ENCODE results near the gene UBE2E2. TPM values are rescaled to one million over a fixed set of nuclear protein-coding genes. Genes with fewer than 3 reads are reported as not detected.

The UBE2E2 gene
- total RNA-seq, 1 donor from 2014 or later: 115 TPM

- peaks cover 0 to 3% (median 1%) of the 10 kb centered on the region in 3 donors for H3K36me3 ChIP-seq (ENCODE audit: control insufficient read depth in 3 of 3, insufficient read depth in 3 of 3, low read length in 3 of 3)
- H3K9ac ChIP-seq (ENCODE audit: low read depth in 1 of 3, low read length in 3 of 3): no peak overlapping the region
- no peak overlapping the region for H3K4me3 ChIP-seq (ENCODE audit: low read length in 3 of 3)
- peaks cover 0 to 30% (median 6%) of the 10 kb centered on the region in 3 donors for H3K4me1 ChIP-seq (ENCODE audit: control insufficient read depth in 3 of 3, insufficient read depth in 3 of 3, low read length in 3 of 3)
- no peaks in the 10 kb centered on the region for H3K27me3 ChIP-seq (ENCODE audit: control insufficient read depth in 3 of 3, insufficient read depth in 3 of 3, low read length in 3 of 3)
- no peak overlapping the region for H3K27ac ChIP-seq (ENCODE audit: low read depth, low read length)
- H3K9me3 ChIP-seq (ENCODE audit: control insufficient read depth in 3 of 3, low read length in 3 of 3): no peaks in the 10 kb centered on the region
These were observed 286.4 kb downstream of the UBE2E2 start for GRCh38 chr3:23489300-23490158.

DNA sequence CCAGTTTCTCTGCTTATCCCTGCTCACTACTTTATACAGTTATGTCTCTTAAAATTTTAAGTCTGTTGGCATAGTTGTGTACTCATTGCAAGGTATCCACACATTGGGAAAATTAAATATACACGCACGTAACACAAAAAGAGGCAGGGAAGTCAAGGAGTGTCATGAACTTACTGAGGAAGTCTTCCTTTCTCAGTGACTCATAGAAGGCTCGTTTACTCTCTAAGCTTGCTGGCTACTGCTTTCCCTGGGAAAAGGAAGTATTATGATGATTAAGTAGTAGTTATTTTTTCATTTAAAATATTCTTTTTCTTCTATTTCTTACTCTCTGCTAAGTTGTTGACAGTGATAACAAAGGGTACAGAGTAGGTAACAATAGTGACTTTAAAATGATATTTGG is 287.3 kb downstream of the UBE2E2 start:
- peaks cover 0 to 3% (median 1%) of the 10 kb centered on the region in 3 donors for H3K36me3 ChIP-seq (ENCODE audit: control insufficient read depth in 3 of 3, insufficient read depth in 3 of 3, low read length in 3 of 3)
- no peak overlapping the region for H3K27ac ChIP-seq (ENCODE audit: low read depth, low read length)
- H3K4me1 ChIP-seq (ENCODE audit: control insufficient read depth in 3 of 3, insufficient read depth in 3 of 3, low read length in 3 of 3): peaks cover 5 to 37% (median 6%) of the 10 kb centered on the region in 3 donors
- H3K9me3 ChIP-seq (ENCODE audit: control insufficient read depth in 3 of 3, low read length in 3 of 3): no peaks in the 10 kb centered on the region
- H3K4me3 ChIP-seq (ENCODE audit: low read length in 3 of 3): no peak overlapping the region
- H3K9ac ChIP-seq (ENCODE audit: low read depth in 1 of 3, low read length in 3 of 3): no peak overlapping the region
- no peaks in the 10 kb centered on the region for H3K27me3 ChIP-seq (ENCODE audit: control insufficient read depth in 3 of 3, insufficient read depth in 3 of 3, low read length in 3 of 3)

DNA sequence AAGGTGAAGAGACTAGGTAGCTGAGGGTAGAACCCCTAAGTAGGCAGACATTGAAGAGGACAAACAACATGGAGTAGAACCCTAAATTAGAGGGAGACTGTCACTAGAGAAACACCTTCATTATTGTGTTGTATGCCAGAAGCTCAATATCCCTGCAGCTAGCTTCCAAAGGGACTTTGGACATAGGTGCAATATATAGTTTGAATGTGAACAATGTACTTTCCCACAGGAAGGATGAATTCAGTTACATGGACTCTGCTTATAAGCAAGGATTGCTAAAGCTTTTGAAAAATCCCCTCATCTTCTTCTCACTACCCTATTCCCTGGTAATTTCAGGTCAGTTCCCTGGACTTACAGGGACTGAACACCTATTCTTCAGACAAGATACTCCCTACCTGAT is 288.9 kb downstream of the UBE2E2 start:
- Histone ChIP-seq H3K4me3 (ENCODE audit: low read length in 3 of 3) (no peak overlapping the region), H3K4me1 (ENCODE audit: control insufficient read depth in 3 of 3, insufficient read depth in 3 of 3, low read length in 3 of 3) (peaks cover 5 to 37% (median 6%) of the 10 kb centered on the region in 3 donors), H3K27me3 (ENCODE audit: control insufficient read depth in 3 of 3, insufficient read depth in 3 of 3, low read length in 3 of 3) (no peaks in the 10 kb centered on the region), H3K27ac (ENCODE audit: low read depth, low read length) (no peak overlapping the region), H3K9me3 (ENCODE audit: control insufficient read depth in 3 of 3, low read length in 3 of 3) (no peaks in the 10 kb centered on the region), H3K36me3 (ENCODE audit: control insufficient read depth in 3 of 3, insufficient read depth in 3 of 3, low read length in 3 of 3) (no peaks in the 10 kb centered on the region), H3K9ac (ENCODE audit: low read depth in 1 of 3, low read length in 3 of 3) (no peak overlapping the region)

DNA sequence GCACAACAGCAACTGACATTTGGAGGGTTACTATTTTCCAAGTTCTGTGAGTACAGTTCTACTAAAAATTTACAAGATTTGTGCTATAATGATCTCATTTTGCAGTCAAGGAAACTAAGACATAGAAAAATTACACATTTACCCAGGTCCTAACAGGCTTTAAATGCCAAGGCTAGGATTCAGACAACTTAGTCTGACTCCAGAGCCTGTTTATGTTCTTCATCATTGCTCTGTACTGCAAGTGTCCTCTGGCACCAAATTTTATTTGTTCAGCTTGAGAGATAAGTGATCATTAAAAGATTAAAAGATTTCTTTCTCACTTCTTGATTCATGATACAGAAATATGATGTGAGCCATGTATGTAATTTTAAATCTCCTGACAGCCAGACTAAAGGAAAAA is 290.8 kb downstream of the UBE2E2 start:
- Histone ChIP-seq H3K9ac (ENCODE audit: low read depth in 1 of 3, low read length in 3 of 3) (no peak overlapping the region), H3K4me1 (ENCODE audit: control insufficient read depth in 3 of 3, insufficient read depth in 3 of 3, low read length in 3 of 3) (peaks cover 0 to 35% (median 5%) of the 10 kb centered on the region in 3 donors), H3K9me3 (ENCODE audit: control insufficient read depth in 3 of 3, low read length in 3 of 3) (no peaks in the 10 kb centered on the region)

GRCh38 chr3:23494967-23495366 is 291.8 kb downstream of the UBE2E2 start:
- Histone ChIP-seq H3K4me1 (ENCODE audit: control insufficient read depth in 3 of 3, insufficient read depth in 3 of 3, low read length in 3 of 3) (peaks cover 0 to 29% (median 5%) of the 10 kb centered on the region in 3 donors), H3K9ac (ENCODE audit: low read depth in 1 of 3, low read length in 3 of 3) (no peak overlapping the region), H3K36me3 (ENCODE audit: control insufficient read depth in 3 of 3, insufficient read depth in 3 of 3, low read length in 3 of 3) (no peaks in the 10 kb centered on the region), H3K27ac (ENCODE audit: low read depth, low read length) (peak overlapping the region; percentile 9), H3K9me3 (ENCODE audit: control insufficient read depth in 3 of 3, low read length in 3 of 3) (no peaks in the 10 kb centered on the region), H3K27me3 (ENCODE audit: control insufficient read depth in 3 of 3, insufficient read depth in 3 of 3, low read length in 3 of 3) (no peaks in the 10 kb centered on the region), H3K4me3 (ENCODE audit: low read length in 3 of 3) (no peak overlapping the region)

More for the DNA sequence above, 290.8 kb downstream of the UBE2E2 start:
- Histone ChIP-seq H3K4me3 (ENCODE audit: low read length in 3 of 3) (no peak overlapping the region), H3K27me3 (ENCODE audit: control insufficient read depth in 3 of 3, insufficient read depth in 3 of 3, low read length in 3 of 3) (no peaks in the 10 kb centered on the region), H3K36me3 (ENCODE audit: control insufficient read depth in 3 of 3, insufficient read depth in 3 of 3, low read length in 3 of 3) (no peaks in the 10 kb centered on the region), H3K27ac (ENCODE audit: low read depth, low read length) (no peak overlapping the region)

DNA sequence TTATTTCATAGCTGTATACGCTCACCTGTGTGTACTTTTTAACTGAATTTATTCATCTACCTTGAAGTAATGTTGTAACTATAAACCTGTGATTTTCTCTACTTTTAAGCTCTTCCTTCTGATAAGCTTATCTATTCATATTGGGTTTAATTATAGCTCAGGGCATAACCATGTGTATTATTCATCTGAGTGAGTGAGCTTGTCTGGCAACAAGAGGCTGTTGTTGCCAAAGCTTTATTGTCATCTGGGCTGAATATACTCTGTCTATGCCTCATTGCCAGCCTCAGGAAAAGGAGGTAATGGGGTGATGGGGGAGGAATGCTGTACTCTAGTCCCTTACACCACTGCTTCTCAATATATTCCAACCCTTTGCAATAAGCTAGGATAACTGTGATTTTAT is 292.4 kb downstream of the UBE2E2 start:
- no peaks in the 10 kb centered on the region for H3K27me3 ChIP-seq (ENCODE audit: control insufficient read depth in 3 of 3, insufficient read depth in 3 of 3, low read length in 3 of 3)
- no peak overlapping the region for H3K9ac ChIP-seq (ENCODE audit: low read depth in 1 of 3, low read length in 3 of 3)
- H3K27ac ChIP-seq (ENCODE audit: low read depth, low read length): peak overlapping the region; percentile 9
- no peaks in the 10 kb centered on the region for H3K36me3 ChIP-seq (ENCODE audit: control insufficient read depth in 3 of 3, insufficient read depth in 3 of 3, low read length in 3 of 3)
- peaks cover under 1 to 29% (median 5%) of the 10 kb centered on the region in 3 donors for H3K4me1 ChIP-seq (ENCODE audit: control insufficient read depth in 3 of 3, insufficient read depth in 3 of 3, low read length in 3 of 3)
- no peak overlapping the region for H3K4me3 ChIP-seq (ENCODE audit: low read length in 3 of 3)
- no peaks in the 10 kb centered on the region for H3K9me3 ChIP-seq (ENCODE audit: control insufficient read depth in 3 of 3, low read length in 3 of 3)

DNA sequence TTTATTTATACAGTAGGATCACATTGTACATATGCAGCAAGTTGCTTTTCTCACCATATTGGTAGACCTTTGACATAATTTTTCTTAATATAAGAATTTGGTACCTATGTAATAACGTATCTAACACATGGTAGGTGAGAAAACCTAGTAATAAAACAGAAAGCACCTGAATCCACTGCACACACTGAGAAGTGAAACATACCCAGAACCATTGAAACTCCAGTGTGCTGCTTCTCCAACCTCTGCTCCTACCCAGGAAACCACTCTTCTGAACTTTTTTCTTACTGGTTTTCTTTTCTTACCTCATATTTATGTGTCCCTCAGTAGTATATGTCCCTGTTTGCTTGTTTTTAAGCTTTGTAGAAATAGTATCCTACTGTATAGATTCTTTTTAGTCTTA is 293.0 kb downstream of the UBE2E2 start:
- Histone ChIP-seq H3K9ac (ENCODE audit: low read depth in 1 of 3, low read length in 3 of 3) (no peak overlapping the region), H3K4me1 (ENCODE audit: control insufficient read depth in 3 of 3, insufficient read depth in 3 of 3, low read length in 3 of 3) (peaks cover 5 to 36% (median 6%) of the 10 kb centered on the region in 3 donors), H3K4me3 (ENCODE audit: low read length in 3 of 3) (no peak overlapping the region), H3K27me3 (ENCODE audit: control insufficient read depth in 3 of 3, insufficient read depth in 3 of 3, low read length in 3 of 3) (no peaks in the 10 kb centered on the region), H3K9me3 (ENCODE audit: control insufficient read depth in 3 of 3, low read length in 3 of 3) (no peaks in the 10 kb centered on the region), H3K27ac (ENCODE audit: low read depth, low read length) (peak overlapping the region; percentile 9), H3K36me3 (ENCODE audit: control insufficient read depth in 3 of 3, insufficient read depth in 3 of 3, low read length in 3 of 3) (no peaks in the 10 kb centered on the region)

- Histone ChIP-seq H3K9ac (ENCODE audit: low read depth in 1 of 3, low read length in 3 of 3) (no peak overlapping the region), H3K4me1 (ENCODE audit: control insufficient read depth in 3 of 3, insufficient read depth in 3 of 3, low read length in 3 of 3) (peaks cover 6 to 34% (median 8%) of the 10 kb centered on the region in 3 donors), H3K9me3 (ENCODE audit: control insufficient read depth in 3 of 3, low read length in 3 of 3) (no peaks in the 10 kb centered on the region), H3K4me3 (ENCODE audit: low read length in 3 of 3) (no peak overlapping the region), H3K36me3 (ENCODE audit: control insufficient read depth in 3 of 3, insufficient read depth in 3 of 3, low read length in 3 of 3) (no peaks in the 10 kb centered on the region), H3K27me3 (ENCODE audit: control insufficient read depth in 3 of 3, insufficient read depth in 3 of 3, low read length in 3 of 3) (no peaks in the 10 kb centered on the region), H3K27ac (ENCODE audit: low read depth, low read length) (no peak overlapping the region)
These were observed 294.0 kb downstream of the UBE2E2 start for GRCh38 chr3:23497156-23497555.

GRCh38 chr3:23501201-23501802 is 298.2 kb downstream of the UBE2E2 start:
- Histone ChIP-seq H3K36me3 (ENCODE audit: control insufficient read depth in 3 of 3, insufficient read depth in 3 of 3, low read length in 3 of 3) (no peaks in the 10 kb centered on the region), H3K9me3 (ENCODE audit: control insufficient read depth in 3 of 3, low read length in 3 of 3) (no peaks in the 10 kb centered on the region), H3K27ac (ENCODE audit: low read depth, low read length) (peak overlapping the region; percentile 85), H3K4me3 (ENCODE audit: low read length in 3 of 3) (peak overlapping the region; percentile 1 to 52 (median 11)), H3K4me1 (ENCODE audit: control insufficient read depth in 3 of 3, insufficient read depth in 3 of 3, low read length in 3 of 3) (peaks cover 4 to 18% (median 6%) of the 10 kb centered on the region in 3 donors), H3K9ac (ENCODE audit: low read depth in 1 of 3, low read length in 3 of 3) (peak overlapping the region in 2 of 3 donors; percentile 46 to 61), H3K27me3 (ENCODE audit: control insufficient read depth in 3 of 3, insufficient read depth in 3 of 3, low read length in 3 of 3) (no peaks in the 10 kb centered on the region)

GRCh38 chr3:23508464-23508863 is 305.3 kb downstream of the UBE2E2 start:
- no peaks in the 10 kb centered on the region for H3K27me3 ChIP-seq (ENCODE audit: control insufficient read depth in 3 of 3, insufficient read depth in 3 of 3, low read length in 3 of 3)
- H3K9me3 ChIP-seq (ENCODE audit: control insufficient read depth in 3 of 3, low read length in 3 of 3): no peaks in the 10 kb centered on the region
- H3K4me1 ChIP-seq (ENCODE audit: control insufficient read depth in 3 of 3, insufficient read depth in 3 of 3, low read length in 3 of 3): peaks cover 0 to 3% (median 0%) of the 10 kb centered on the region in 3 donors
- no peak overlapping the region for H3K9ac ChIP-seq (ENCODE audit: low read depth in 1 of 3, low read length in 3 of 3)
- H3K4me3 ChIP-seq (ENCODE audit: low read length in 3 of 3): no peak overlapping the region
- no peaks in the 10 kb centered on the region for H3K36me3 ChIP-seq (ENCODE audit: control insufficient read depth in 3 of 3, insufficient read depth in 3 of 3, low read length in 3 of 3)
- no peak overlapping the region for H3K27ac ChIP-seq (ENCODE audit: low read depth, low read length)
